Measurements from ENCODE around the gene NATD1.
"Not testable (repeated sequence)": the region's sequence is repeated elsewhere in the genome, so short reads cannot be mapped to it uniquely, and the experiment has no call there.

The NATD1 gene

GRCh38 chr17:21243516-21244303 is 9.5 kb downstream of the NATD1 start:
- DNase-seq: no peak

GRCh38 chr17:21242780-21243515 is 10.3 kb downstream of the NATD1 start:
- DNase-seq: no peak

- DNase-seq: no peak
Observed at GRCh38 chr17:21242026-21242697, 11.0 kb downstream of the NATD1 start.

GRCh38 chr17:21241564-21241963 is 11.6 kb downstream of the NATD1 start:
- DNase-seq: no peak

GRCh38 chr17:21240369-21241055 is 12.7 kb downstream of the NATD1 start:
- no peak for DNase-seq

GRCh38 chr17:21239680-21240368 is 13.4 kb downstream of the NATD1 start:
- no peak for DNase-seq

- no peak for DNase-seq
Observed at GRCh38 chr17:21235921-21236320, 17.3 kb downstream of the NATD1 start.

- DNase-seq: no peak
Observed at GRCh38 chr17:21233581-21234347, 19.4 kb downstream of the NATD1 start.

- no peak for DNase-seq
Observed at GRCh38 chr17:21232033-21232749, 21.0 kb downstream of the NATD1 start.

GRCh38 chr17:21231533-21231932 is 21.7 kb downstream of the NATD1 start:
- DNase-seq: no peak

- DNase-seq: no peak
Observed at GRCh38 chr17:21228845-21229244, 24.4 kb downstream of the NATD1 start.

- DNase-seq: no peak
Observed at GRCh38 chr17:21228111-21228510, 25.1 kb downstream of the NATD1 start.

- DNase-seq: not testable (repeated sequence)
Observed at GRCh38 chr17:21227277-21227676, 25.9 kb downstream of the NATD1 start.

GRCh38 chr17:21223086-21223485 is 30.1 kb downstream of the NATD1 start:
- no peak for DNase-seq

- no peak for DNase-seq
Observed at GRCh38 chr17:21218831-21219380, 34.3 kb downstream of the NATD1 start.

GRCh38 chr17:21218101-21218500 is 35.1 kb downstream of the NATD1 start:
- no peak for DNase-seq

GRCh38 chr17:21217346-21217745 is 35.9 kb downstream of the NATD1 start:
- no peak for DNase-seq

GRCh38 chr17:21215935-21216334 is 37.3 kb downstream of the NATD1 start:
- no peak for DNase-seq

GRCh38 chr17:21214777-21215541 is 38.3 kb downstream of the NATD1 start:
- DNase-seq: no peak

All from activated CD4-positive, CD25-positive, alpha-beta regulatory T cell treated with anti-CD3 and anti-CD28 coated beads, Interleukin-2, amount 50 U/mL, for 72 hours (primary cell).